NCI-H1092 treated with DMSO at 0.1 percent for 48 hours (cell line): ENCODE results near the gene MRPS9.

ENCODE experiments used
- DNase-seq: peaks from one replicate; lab custom pipeline; 2025; lab: John Stamatoyannopoulos, UW

Gene MRPS9

DNA sequence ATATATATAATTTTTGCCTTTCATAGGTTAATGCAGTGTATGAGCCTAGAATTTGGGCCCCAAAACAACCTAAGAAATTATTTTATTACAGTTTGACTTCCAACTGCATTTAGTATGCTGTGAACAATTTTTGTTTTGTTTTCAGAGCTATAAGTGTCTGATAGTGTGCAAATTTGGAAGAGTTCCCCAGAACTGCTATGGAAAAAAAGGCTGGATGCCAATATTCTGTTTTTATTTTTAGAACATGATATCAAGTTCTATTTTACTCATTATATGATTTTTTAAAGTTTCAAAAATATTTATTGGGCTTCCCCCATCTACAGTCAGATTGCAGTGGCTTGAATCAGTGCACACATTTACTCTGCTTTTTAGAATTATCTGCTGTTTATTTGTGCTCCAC lies 42.6 kb downstream of the MRPS9 start:
- no peak for DNase-seq

DNA sequence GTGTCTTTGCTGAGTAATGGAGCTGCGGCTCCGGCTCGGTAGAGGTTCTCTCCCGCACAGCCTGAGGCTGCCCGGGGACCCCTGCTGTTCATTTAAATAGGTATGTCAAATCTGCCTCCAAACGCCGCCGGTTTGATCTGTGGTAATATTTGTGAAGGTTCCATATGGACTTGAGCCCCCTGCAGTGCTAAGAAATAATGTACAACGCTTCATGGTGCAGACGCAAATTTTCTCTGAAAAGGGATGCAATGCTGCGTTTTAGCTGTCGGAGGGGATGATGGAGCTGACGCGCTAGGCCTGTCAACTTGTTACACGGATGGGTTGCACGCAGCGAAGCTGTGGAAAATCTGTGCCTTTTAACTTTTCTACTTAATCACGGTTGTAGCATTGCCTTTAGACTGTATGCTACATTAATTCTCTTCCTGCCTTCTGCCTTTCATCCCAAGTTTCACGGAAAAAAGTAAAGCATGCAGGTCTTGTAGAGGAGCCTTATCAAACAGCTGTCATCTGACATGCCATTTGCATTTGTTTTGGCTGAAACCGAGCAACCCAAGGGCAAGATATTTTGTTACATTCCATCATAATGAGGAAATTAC lies 43.2 kb downstream of the MRPS9 start:
- no peak for DNase-seq

DNA sequence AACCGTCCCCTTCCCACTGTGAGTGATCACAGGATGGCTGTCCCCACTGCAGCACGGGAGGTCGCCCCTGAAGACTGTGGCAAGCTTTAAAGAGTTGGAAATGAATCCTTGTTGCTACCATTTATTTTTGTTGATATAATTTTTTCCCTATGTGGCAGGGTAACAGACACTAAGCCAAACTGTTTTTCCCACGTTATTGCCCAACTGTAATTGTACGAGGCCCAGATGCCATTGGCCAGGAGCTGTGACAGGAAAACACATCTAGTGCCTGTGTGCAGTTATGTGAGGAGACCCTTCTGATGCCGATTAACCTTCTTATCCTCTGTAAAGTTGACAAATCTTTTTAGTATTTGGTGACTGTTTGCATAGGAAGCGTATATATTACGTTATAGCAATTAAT lies 44.2 kb downstream of the MRPS9 start:
- no peak for DNase-seq

DNA sequence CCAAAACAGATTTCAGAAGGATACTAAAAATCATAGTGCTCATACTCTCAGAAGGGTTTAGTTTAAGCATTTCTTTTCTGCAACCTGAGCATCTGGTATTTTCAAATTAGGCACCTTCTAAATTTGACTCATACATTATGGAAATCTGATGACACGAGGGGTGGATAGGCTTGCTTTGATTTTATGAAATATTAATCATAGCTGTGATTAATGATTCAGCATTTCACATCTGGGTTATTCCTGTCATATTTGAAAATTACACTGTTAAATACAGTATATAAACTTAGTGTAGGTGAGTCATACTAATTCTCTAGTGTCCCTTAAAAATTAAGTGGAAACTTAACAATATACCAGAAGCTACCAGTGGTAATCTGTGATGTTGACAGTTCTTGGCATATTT lies 47.7 kb downstream of the MRPS9 start:
- DNase-seq: no peak

DNA sequence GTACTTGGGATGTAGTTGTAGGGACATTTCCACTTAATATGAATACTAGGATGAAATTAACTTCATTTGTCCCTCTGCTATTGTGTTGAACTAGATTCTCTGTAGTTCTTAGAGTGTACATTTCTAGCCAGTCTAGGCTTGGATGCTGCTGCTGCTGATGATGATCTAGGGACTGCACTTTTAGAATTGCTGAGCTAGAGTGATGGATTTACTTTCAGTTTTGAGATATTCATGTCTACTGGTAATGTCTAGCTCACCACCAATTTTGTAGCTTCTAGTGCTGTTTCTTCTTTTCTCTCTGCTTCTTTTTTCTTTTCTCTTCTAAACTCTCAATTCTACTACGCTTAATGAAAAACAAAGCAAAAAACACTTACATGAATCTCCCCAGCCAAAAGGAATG lies 49.4 kb downstream of the MRPS9 start:
- no peak for DNase-seq

DNA sequence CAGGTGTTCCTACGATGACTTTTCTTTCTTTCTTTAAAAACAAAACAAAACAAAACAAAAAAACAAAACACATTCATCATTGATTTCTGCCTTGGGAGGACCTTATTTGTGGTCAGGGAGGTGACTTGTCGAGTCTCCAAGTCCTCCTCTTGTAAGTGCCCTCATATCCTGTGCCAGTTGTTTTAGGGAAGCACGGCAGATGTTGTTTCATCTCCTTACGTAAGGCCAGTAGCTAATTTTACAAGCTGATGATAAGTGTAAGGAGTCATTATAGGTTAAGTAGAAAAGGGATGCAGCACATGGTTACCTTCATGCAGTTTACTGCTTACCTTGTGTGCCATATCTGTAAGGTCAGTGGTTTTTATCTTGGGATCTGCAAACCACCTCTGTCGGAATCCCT lies 52.2 kb downstream of the MRPS9 start:
- no peak for DNase-seq

DNA sequence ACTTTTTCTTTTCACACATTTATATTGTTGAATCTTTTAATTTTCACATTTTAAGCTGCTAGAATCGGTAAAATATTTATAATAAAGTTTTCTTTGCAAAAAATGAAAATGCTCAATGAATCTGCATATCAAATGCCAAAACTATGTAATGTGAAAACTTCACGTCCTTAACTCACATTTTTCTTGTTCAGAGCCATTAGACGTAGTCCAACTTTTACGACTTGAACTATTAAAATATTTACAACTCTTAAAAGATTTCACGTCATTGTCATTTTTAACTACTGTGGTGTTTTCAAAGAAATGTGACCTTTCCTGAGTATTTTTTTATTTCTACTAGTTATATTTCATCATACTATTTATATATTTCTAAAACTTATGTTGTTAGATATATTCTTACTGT lies 54.9 kb downstream of the MRPS9 start:
- no peak for DNase-seq

DNA sequence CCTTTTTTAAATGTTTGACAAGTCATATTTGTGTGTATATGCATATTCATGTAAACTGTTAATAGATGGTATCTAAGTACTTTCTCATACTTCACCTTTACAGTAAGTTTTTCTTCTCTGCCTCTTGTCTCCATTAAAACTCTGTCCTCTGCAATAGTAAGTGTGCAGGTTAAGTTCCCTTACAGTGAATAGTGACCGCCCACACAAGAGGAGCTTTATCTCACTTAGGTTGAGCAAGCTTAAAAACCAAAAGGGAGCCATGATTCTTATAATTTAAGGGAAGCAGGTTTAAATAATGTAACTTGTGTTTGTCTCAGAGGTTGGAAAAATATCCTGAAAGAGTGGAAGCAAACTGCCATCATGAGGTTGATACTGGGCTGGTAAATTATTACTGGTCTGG lies 61.3 kb downstream of the MRPS9 start:
- DNase-seq: no peak

DNA sequence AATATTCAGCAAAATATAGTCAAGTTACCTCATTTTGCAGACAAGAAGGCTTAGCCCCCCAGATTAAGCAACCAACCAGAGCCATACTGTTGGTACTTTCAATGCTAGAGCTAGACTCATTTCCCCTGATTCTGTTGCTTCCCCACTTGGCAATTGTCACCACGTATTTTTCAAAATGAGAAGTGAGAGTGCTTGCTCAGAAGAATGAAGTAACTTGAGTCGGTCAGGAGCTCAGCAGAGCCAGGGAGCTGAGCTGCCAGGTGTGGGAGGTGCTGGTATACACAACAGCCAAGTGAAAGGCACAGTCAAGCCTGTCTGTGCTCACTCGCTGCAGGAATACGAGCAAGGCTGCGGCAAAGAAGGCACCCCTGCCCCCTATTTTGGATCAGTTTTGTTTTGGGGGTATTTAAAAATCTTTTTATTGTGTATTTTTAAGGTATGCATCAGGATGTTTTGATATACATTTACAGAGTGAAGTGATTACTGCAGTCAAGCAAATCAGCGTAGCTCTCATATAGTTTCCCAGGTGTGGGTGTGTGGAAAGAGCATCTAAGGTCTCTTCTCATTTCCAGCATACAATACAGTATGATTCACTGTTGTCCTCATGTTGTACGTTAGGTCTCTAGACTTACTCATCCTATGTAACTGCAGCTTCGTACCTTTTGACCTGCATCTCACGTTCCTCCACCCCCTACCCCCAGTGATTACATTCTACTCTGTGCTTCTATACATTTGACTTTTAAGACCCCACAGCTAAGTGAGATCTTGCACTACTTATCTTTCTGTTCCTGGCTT lies 62.4 kb downstream of the MRPS9 start:
- no peak for DNase-seq

DNA sequence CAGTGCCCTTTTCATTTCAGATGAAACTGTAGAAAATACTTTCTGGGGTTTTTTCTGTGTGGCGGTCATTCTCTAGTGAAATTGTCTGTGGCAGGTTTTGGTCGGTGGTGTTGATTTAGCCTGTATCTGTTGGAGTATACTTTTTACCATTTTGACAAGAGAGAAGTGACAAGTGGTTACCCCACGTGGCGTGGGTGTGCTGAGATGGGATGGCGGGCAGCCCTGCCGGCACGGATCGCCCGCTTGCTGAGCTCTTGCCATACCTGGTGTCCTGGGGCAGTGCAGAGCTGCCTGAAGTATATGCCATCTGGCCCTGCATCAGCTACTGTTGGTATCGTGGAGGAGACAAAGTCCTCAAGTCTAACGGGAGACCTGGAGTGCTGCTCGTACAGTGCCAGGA lies 64.1 kb downstream of the MRPS9 start:
- no peak for DNase-seq

DNA sequence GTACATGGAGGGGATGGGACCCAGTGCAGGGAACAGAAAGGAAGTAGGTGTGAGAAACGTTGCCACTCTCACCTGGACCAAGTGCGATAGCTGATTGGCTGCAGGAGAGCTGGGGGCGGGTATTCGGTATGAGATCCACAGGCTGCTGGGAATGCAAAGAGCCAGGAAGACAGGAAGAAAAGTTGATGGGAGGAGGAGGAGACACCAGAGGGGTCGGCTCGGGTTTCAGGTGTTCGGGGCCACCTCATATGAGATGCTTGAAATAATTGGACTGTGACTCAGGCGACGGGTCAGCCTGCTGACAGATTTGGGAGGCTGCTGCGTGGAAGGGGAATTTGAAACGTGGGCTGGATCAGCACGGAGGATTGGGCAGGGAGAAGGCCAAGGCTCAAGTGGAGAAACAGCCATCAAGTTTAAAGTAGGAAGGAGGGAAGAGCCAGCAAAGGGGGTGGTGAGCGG lies 65.1 kb downstream of the MRPS9 start:
- DNase-seq: no peak

DNA sequence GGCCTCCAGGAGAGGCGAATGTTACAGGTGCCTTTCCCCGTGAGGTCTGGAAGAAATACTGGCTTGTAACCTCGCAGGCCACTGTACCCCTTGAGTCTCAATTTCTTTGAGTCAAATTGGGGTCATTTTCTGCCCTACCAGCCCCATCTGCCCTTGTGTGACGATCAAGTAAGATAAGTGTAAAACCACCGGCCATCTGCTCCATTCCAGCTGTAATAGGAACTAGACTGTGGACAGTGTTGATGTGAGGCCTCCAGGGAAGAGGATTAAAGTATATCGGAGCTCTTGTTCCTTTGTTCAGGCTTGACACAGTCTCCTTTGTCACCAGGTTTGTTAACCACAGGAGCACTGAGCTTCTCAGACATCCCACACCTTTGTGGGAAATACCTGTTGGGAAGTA lies 65.6 kb downstream of the MRPS9 start:
- no peak for DNase-seq

DNA sequence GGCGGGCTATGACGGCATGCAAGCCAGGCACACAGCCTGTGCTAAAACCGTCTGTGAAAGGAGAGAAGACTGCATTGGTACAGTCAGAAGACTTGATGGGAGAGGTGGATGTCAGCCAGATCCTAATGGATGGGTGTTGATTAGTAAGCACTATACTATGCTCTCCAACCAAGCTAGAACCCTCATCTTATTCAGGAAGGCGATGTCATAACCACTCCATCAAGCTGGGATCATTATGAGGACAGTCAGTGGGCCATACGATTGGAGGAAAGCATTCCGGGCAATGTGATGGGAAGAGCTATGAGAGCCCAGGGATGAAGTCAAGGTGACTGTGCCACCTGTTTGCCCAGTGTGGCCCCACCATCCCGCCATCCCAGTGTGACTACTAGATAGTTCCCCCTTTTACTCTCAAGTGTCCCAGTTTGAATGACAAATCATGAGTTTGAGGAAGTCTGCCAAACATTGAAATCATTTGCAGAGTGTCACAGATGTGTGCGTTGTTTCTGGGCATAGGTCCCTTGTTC lies 66.4 kb downstream of the MRPS9 start:
- DNase-seq: no peak

DNA sequence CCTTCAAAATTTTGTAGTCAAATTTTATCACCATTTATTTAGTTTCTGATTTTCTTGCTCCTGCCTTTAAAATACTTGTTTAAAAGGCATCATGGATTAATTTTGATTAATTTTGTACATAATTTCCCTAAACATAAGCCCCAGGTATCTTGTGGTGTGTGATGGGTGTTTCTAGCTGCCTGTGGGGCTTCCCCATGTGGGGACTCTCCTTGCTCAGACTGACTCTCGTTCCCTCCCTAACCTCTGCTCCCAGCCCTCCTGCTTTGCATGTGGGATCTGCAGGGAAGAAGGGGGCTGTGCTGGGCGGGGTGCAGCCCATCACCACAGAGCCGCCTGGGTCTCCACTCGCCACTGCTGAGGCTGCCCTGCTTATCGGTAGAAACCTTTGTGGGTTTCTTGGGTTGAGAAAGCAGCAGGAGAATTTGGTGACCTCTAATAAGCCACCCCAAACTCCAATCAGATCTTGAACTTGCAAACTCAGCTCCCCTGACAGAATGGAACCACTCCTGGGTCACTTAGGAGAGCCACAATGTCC lies 72.5 kb downstream of the MRPS9 start:
- DNase-seq: no peak

DNA sequence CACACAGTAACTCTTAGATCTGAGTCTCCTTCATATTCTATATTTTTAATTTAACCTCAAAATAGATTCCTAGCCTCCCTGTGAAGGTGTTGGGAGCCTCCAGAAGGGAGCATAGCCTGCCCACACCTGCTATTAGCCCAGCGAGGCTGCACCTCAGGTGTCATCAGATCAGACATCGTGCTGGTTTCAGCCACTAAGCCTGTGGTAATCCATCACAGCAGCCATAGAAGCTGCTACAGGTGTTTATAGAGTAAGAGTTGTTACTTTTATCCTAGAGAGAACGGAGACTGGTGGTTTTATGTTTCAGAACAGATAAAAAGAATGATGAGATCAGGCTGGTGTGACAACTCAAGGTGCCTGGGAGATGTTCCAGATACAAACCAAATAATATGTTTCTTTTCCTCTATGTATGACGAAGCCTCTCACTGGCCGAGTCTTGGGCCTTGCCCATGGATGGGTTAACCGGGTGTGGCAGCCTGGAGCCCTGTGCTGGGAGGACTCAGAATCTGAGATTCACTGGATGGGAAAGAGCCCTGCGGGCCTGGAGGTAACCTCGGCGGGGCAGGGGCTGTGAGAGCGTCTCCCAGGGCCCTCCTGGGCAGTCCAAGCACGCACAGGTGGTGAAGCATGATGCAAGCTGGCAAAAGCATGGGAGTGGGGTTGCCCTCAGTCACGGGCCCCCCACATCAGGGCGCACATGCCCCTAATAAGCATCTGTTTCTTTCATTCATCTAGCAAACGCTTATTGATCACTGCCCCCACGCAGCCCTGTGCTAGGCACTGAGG lies 73.7 kb downstream of the MRPS9 start:
- no peak for DNase-seq

DNA sequence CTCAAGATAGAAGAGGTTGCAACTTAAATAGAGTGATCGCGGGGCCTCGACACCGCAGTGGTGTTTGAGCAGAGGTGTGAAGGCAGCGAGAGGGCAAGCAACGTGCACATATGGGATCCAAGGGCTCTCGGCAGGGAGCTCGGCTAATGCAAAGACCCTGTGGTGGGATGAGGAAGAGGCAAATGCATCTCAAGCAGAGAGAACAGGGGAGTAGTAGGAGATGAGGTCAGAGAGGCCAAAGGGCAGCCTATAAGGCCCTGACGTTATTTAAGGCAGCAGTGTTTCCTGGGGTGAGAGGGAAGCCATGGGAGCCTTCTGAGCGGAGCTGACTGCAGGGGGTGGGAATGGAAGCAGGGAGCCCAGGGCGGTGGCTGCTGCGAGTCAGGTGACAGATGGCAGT lies 74.5 kb downstream of the MRPS9 start:
- no peak for DNase-seq

DNA sequence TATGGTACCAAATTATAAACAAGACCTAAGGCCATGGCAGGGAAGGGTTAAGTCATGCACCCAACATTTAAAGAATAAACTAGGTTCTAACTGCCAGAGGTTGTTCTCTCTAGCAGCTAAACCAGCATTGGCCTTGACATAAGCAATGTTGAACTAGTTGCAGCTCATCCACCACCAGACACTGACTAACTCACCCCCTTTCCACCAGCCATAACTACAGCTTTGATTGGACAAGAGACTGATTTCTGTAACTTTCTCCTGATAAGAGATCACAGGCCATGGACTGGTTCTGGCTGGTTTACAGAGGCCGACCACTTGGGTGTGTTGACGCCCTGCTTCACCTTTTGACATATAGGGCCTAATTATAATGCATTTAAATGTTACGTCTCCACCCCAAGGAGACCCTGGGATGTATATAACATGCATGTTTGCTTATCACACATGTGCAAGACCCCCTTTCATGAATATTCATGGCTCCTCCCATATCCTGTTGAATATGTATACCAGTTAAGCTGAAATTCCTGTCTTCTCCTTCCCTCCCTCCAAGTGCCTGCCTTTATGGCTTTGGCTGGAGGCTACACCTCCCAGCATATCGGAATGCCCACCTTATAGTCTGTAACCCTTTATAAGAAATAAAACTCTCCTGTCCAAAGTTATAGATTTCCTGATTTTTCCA lies 75.9 kb downstream of the MRPS9 start:
- DNase-seq: no peak

DNA sequence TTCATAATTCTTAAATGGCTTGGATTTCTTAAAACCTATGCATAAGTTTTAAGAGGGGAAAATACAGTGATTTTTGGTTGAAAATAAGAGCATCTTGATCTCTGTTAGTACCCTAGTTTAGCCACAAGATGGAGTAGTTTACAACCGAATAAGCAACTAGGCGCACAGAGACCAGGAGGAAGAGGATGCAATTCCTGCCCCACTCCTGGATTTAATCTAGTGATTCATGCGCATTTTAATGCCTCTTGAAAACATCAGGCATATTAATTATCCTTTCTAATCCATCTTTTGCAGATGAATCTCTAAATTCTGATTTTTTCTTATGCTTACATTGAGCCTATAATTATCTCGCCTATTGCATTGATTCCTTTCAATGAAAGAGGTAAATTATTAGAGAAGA lies 76.7 kb downstream of the MRPS9 start:
- peak; percentile 56 for DNase-seq

DNA sequence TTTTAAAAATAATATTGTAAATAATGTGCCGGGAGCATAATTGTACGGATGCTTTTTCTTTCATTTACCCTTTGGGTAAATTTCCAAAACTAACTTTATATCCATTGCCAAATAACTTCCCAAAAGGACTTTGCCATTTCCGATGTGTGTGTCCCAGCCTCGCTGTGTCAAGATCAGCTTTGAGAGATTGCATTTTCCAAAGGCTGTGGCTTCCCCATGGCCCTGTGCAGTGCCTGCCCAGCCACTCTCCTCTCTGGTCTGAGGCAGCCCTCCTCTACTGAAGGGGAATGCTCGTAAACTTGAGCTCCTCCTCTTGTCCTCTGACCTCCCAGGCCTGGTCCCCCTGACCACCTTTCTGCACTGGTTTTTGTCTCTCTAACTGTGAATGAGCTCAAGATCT lies 78.5 kb downstream of the MRPS9 start:
- DNase-seq: no peak

DNA sequence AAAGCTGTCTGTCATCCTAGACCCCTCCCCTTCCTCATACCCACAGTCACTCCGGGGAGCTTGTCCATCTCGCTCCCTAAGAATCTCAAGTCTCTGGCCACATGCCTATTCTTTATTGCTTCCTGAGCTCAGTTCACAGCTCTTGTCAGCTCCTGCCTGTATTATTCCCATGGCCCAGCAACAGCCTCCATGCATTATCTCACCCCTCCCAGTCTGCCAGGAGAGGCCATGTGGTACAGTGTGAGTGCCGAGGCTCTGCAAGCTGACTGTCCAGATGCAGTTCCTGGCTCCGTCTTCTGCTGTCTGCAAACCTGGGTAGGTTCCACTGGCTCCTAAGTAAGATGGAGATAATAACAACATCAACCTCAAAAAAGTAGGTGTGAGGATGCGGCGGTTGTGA lies 79.7 kb downstream of the MRPS9 start:
- no peak for DNase-seq

DNA sequence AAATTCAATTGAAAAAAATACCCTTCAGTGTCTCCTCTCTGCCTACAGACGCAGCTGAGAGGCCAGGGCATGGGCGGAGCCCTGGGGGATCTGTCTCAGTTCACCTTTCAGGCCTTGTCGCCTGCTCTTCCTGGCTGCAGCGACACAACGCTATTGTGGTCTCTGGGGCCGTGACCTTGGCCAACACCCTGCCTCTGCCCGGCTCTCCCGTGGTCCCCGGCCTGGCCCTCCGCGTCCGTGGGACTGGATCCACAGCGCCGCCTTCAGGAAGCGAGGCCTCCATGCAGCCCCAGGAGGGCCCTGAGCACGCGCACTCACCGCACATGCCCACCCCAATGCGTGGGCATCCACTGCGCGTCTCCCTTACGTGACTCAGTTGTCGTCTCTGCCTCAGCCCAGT lies 81.1 kb downstream of the MRPS9 start:
- no peak for DNase-seq

DNA sequence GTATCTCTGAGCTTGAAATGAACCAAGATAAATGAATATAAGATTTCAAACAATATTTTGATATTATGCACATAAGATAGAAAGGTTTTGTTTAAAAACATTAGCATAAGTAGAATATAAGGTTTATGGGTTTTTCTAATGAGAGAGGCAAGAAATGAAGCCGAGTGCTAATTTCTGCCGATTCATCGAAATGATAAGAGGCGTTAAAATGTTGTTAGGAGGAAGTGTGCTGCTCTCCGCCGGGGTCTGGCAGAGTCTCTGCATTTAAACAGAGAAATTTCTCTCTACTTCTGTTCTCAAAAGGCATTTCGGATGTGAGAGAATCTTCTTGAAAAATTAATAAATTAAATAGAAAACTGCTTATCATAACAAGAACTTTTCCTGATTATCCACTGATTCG lies 83.6 kb downstream of the MRPS9 start:
- DNase-seq: no peak
